Measurements from ENCODE around the gene PACSIN2.

- TF ChIP-seq GATA2 (IDR thresholded peaks at IDR 0.05; ENCODE audit: low read depth, low read length) (no peak), GATA3 (IDR thresholded peaks at IDR 0.05; ENCODE audit: low read depth, low read length) (no peak)
Observed at GRCh38 chr22:42905702-42906183, 109.2 kb downstream of the PACSIN2 start.
